DMS53 treated with DMSO at 0.1 percent for 48 hours (cell line): ENCODE measurements around the gene QSER1.

ENCODE experiments used
- DNase-seq: peaks from one replicate; lab custom pipeline; 2025; ENCODE audit not compliant: unreplicated experiment; lab: John Stamatoyannopoulos, UW

The QSER1 gene

GRCh38 chr11:32890843-32891656 is 1.6 kb upstream of the QSER1 start:
- no peak for DNase-seq

GRCh38 chr11:32891657-32892354 is 805 bp upstream of the QSER1 start:
- DNase-seq: peak; percentile 9

GRCh38 chr11:32893093-32893342 is 407 bp downstream of the QSER1 start:
- DNase-seq: no peak

- peak; percentile 25 for DNase-seq
Measured at GRCh38 chr11:32893343-32894148, 935 bp downstream of the QSER1 start.

GRCh38 chr11:32894149-32894827 is 1.7 kb downstream of the QSER1 start:
- peak; percentile 52 for DNase-seq

GRCh38 chr11:32894921-32895320 is 2.3 kb downstream of the QSER1 start:
- DNase-seq: no peak

GRCh38 chr11:32895471-32895870 is 2.9 kb downstream of the QSER1 start:
- no peak for DNase-seq

GRCh38 chr11:32897103-32897502 is 4.5 kb downstream of the QSER1 start:
- no peak for DNase-seq

GRCh38 chr11:32899438-32899837 is 6.8 kb downstream of the QSER1 start:
- no peak for DNase-seq

GRCh38 chr11:32902089-32902665 is 9.6 kb downstream of the QSER1 start:
- DNase-seq: no peak

- no peak for DNase-seq
Measured at GRCh38 chr11:32905028-32905667, 12.5 kb downstream of the QSER1 start.

- DNase-seq: no peak
Measured at GRCh38 chr11:32908619-32909018, 16.0 kb downstream of the QSER1 start.

- no peak for DNase-seq
Measured at GRCh38 chr11:32911413-32911812, 18.8 kb downstream of the QSER1 start.

GRCh38 chr11:32913445-32913844 is 20.8 kb downstream of the QSER1 start:
- DNase-seq: no peak

- no peak for DNase-seq
Measured at GRCh38 chr11:32916361-32916760, 23.8 kb downstream of the QSER1 start.

- DNase-seq: no peak
Measured at GRCh38 chr11:32916994-32917393, 24.4 kb downstream of the QSER1 start.

- DNase-seq: no peak
Measured at GRCh38 chr11:32918427-32918826, 25.8 kb downstream of the QSER1 start.

- no peak for DNase-seq
Measured at GRCh38 chr11:32919338-32919737, 26.7 kb downstream of the QSER1 start.

GRCh38 chr11:32920570-32920969 is 28.0 kb downstream of the QSER1 start:
- no peak for DNase-seq

GRCh38 chr11:32921204-32921603 is 28.6 kb downstream of the QSER1 start:
- no peak for DNase-seq

GRCh38 chr11:32931606-32932005 is 39.0 kb downstream of the QSER1 start:
- no peak for DNase-seq
